T-helper 17 cell (primary cell): ENCODE measurements around the gene KCNIP4. TPM values are rescaled to one million over a fixed set of nuclear protein-coding genes. Genes with fewer than 3 reads are reported as not detected.
"Not testable (repeated sequence)": the region's sequence is repeated elsewhere in the genome, so short reads cannot be mapped to it uniquely, and the experiment has no call there.

Source experiments
- ATAC-seq: fragments of 150-1000 bp; cut with Tn5 transposase; 2 replicates; pipeline ENCODE4 v1.10.0; 2021; ENCODE audit warnings: mild to moderate bottlenecking, moderate library complexity
- DNase-seq, 3 donors: peaks; one replicate each; pipeline versions ENCODE4 v3.0.0 to v3.0.0-alpha.2; 2020 to 2021
- H3K9me3 ChIP-seq: one replicate; pipeline ENCODE4 v1.7.0; 2013; ENCODE audit warnings: low read length, mild to moderate bottlenecking; ENCODE audit not compliant: control insufficient read depth, poor library complexity, severe bottlenecking
- H3K27ac Mint-ChIP-seq: one replicate; pipeline ENCODE4 v1.8.0; 2022; ENCODE audit warnings: mild to moderate bottlenecking, moderate library complexity, mixed read lengths
- H3K27me3 Mint-ChIP-seq: one replicate; pipeline ENCODE4 v1.8.0; 2022; ENCODE audit warnings: mixed read lengths
- H3K36me3 Mint-ChIP-seq: one replicate; pipeline ENCODE4 v1.8.0; 2022; ENCODE audit warnings: low read depth, mixed read lengths
- H3K4me1 Mint-ChIP-seq: one replicate; pipeline ENCODE4 v1.8.0; 2022; ENCODE audit warnings: mild to moderate bottlenecking, mixed read lengths
- H3K4me3 Mint-ChIP-seq: one replicate; pipeline ENCODE4 v1.8.0; 2022; ENCODE audit warnings: mild to moderate bottlenecking, moderate library complexity, mixed read lengths
- total RNA-seq, 4 donors: library from RNA in 2 of 4; stranded (reverse) in 2 of 4; gene quantifications; one replicate each; pipeline ENCODE4 v1.2.3 and lab custom pipeline; 2022 to 2026

Gene KCNIP4
- total RNA-seq (not detected), total RNA-seq (lab: John Stamatoyannopoulos, UW) (0 reads per million in 2 donors)

DNA sequence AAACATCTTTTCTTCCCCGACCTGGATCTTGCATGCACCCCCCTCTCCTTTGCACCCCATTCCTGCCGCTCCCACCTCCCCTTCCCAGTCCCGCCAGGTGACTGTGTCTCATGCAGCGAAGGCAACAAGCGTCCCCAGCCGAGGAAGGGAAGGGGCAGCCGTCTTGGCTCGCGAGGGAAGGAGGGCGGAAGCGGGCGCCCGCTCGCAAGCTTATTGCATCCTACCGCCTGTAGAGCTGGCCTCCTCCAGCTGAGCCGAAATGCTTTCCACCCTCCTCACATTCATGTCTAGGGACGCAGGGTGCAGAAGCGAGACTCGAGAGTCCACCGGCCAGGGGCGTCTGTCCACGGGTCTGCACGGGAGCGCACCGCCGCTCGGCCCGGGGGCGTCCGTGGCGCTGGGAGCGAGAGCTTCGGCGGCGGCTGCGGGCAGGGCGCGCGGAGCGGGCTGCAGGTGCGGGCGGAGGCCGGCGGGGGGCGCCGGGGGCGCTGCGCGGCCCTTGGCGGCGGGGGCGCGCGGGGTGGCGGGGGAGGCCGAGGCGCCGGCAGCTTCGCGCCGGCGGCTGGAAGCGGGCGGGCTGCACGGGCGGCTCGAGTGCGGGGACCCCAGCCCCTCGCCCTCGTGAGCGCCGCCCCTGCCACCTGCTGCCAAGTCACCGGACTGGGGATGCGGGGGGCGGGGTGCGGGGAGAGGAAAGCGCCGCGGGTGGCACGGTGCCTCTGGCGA, at the start of gene KCNIP4:
Gene KCNIP4, minus strand, starts transcription at position 426 of the 726 bp plus-strand sequence.
- DNase-seq (no peak), ATAC-seq (no peak)
- Mint-ChIP-seq H3K27me3 (peaks cover 4% of the 10 kb centered on the region), H3K36me3 (peaks cover 2% of the 10 kb centered on the region), H3K4me3 (no peak within 1 kb of the TSS), H3K27ac (no peak within 1 kb of the TSS), H3K4me1 (no peaks in the 10 kb centered on the region)
- no peaks in the 10 kb centered on the region for H3K9me3 ChIP-seq

DNA sequence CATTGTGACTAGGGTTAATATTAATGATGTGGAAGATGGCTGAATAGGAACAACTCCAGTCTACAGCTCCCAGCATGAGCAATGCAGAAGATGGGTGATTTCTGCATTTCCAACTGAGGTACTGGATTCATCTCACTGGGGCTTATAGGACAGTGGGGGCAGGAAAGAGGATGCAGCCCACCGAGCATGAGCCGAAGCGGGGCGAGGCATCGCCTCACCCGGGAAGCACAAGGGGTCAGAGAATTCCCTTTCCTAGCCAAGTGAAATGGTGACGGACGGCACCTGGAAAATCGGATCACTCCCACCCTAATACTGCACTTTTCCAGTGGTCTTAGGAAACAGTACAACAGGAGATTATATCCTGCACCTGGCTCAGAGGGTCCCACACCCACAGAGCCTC, 48.0 kb upstream of the KCNIP4 start:
- H3K9me3 ChIP-seq, H3K36me3 Mint-ChIP-seq, H3K27me3 Mint-ChIP-seq, ATAC-seq, H3K4me3 Mint-ChIP-seq, H3K27ac Mint-ChIP-seq, H3K4me1 Mint-ChIP-seq, DNase-seq: not testable (repeated sequence)

DNA sequence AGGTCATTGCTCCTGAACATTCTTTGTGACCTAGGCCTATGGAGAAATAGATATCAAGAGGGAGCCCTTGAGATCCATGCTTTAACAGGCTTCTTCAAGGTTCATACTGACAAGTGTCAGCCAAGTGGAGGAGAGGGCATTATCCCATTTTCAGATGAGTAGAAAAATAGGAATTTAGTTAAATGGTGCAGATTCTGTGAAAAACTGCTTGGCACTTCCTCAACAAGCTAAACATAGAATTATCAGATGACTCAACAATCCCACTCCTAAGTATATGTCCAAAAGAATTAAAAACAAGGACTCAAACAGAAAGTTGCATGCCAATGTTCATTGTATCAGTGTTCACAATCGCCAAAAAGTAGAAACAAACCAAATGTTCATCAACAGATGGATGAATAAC, 43.8 kb upstream of the KCNIP4 start:
- no peaks in the 10 kb centered on the region for H3K36me3 Mint-ChIP-seq
- ATAC-seq (no peak), DNase-seq (no peak)
- no peaks in the 10 kb centered on the region for H3K27me3 Mint-ChIP-seq
- no peak overlapping the region for H3K4me3 Mint-ChIP-seq
- no peaks in the 10 kb centered on the region for H3K4me1 Mint-ChIP-seq
- H3K27ac Mint-ChIP-seq: no peak overlapping the region
- no peaks in the 10 kb centered on the region for H3K9me3 ChIP-seq

DNA sequence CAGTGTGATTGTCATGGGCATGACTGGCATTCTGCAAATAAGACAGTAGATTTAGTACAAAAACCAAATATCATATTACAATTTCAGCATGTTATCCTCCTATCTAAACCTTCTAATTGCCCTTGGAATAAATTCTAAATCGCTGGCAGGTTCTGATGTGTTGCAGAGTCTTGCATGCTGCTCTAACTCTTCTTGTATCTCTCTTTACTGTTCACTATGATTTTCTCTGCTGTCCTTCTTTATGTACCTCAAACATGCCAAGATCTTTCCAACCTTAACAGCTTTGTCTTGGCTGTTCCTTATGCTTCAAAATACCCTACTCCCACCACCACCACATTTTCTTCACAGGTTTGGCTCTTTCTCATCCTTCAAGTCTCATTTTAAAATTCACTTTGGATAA, 43.0 kb upstream of the KCNIP4 start:
- DNase-seq (no peak), ATAC-seq (no peak)
- no peak overlapping the region for H3K4me3 Mint-ChIP-seq
- no peaks in the 10 kb centered on the region for H3K9me3 ChIP-seq
- H3K4me1 Mint-ChIP-seq: no peaks in the 10 kb centered on the region
- no peaks in the 10 kb centered on the region for H3K36me3 Mint-ChIP-seq
- H3K27ac Mint-ChIP-seq: no peak overlapping the region
- no peaks in the 10 kb centered on the region for H3K27me3 Mint-ChIP-seq

DNA sequence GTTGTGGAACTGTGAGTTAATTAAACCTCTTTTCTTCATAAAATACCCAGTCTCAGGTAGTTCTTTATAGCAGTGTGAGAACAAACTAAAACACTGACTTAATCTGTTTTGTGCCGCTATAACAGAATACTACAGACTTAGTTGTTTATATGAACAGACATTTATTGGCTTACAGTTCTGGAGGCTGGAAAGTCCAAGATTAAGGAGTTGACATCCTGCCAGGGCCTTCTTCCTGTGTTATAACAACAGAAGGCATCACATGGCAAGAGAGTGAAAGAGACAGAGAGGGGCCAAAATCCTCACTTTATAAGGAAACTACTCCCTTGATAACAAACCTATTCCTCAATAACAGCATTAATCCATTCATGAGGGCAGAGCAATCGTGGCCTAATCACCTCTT, 42.5 kb upstream of the KCNIP4 start:
- Mint-ChIP-seq H3K27ac (no peak overlapping the region), H3K4me3 (no peak overlapping the region), H3K4me1 (no peaks in the 10 kb centered on the region), H3K36me3 (no peaks in the 10 kb centered on the region), H3K27me3 (no peaks in the 10 kb centered on the region)
- ATAC-seq (no peak), DNase-seq (no peak)
- H3K9me3 ChIP-seq: no peaks in the 10 kb centered on the region

DNA sequence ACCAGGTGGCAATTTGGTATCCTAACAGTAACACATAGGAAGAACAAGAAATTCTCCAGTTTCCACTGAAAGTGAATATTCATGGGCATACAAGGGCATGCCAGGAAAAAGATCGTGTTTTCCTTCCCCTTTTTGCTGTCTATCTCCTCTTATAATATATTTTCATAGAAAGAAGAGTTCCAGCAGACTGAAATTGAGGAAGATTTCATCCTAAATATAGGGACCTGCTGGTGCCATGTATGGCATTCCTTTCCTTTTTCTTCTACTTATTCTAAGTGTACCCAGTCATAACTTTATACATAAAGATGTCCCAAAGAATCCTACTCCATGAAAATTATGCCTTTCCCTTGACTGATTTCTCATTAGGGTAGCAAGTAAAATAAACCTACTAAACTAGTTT, 40.8 kb upstream of the KCNIP4 start:
- no peaks in the 10 kb centered on the region for H3K9me3 ChIP-seq
- Mint-ChIP-seq H3K4me3 (no peak overlapping the region), H3K27me3 (no peaks in the 10 kb centered on the region), H3K36me3 (no peaks in the 10 kb centered on the region), H3K27ac (no peak overlapping the region), H3K4me1 (no peaks in the 10 kb centered on the region)
- ATAC-seq (no peak), DNase-seq (no peak)

DNA sequence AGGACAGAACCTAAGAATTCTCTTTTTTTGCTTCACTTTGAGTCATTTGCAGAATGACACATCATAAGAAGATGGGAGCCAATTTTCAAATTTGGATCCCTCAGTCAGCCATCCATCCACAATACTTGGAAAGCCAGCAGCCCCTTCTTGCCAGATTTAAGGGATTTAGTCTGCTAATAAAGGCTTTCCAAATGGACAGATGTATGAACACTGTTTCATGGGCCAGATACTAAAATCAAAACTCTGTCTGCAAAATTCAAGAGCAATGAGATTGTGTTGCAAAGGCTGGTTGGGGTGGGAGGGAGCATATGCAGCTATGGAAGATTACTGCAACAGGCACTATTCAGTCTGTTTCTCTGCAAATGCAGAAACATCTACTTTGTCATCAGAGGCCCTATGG, 37.7 kb upstream of the KCNIP4 start:
- H3K4me1 Mint-ChIP-seq: no peaks in the 10 kb centered on the region
- H3K36me3 Mint-ChIP-seq: no peaks in the 10 kb centered on the region
- no peak for ATAC-seq
- H3K27ac Mint-ChIP-seq: no peak overlapping the region
- H3K9me3 ChIP-seq: no peaks in the 10 kb centered on the region
- H3K4me3 Mint-ChIP-seq: no peak overlapping the region
- DNase-seq: no peak
- H3K27me3 Mint-ChIP-seq: no peaks in the 10 kb centered on the region

DNA sequence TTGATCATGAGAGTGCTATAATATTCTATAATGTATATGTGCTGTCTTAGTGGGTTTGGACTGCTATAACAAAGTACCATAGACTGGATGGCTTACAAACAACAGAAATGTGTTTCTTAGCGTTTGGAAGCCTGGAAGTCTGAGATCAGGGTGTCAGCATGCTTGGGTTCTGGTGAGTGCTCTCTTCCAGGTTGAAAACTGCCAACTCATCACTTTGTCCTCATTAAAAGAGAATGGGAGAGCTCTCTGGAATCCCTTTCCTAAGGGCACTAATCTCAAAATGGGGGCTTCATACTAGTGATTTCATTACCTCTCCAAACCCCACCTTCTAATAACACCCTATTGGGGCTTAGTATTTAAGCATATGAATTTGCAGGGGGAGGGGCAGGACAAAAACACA, 33.5 kb upstream of the KCNIP4 start:
- no peaks in the 10 kb centered on the region for H3K9me3 ChIP-seq
- Mint-ChIP-seq H3K27me3 (no peaks in the 10 kb centered on the region), H3K27ac (no peak overlapping the region), H3K4me3 (no peak overlapping the region), H3K36me3 (no peaks in the 10 kb centered on the region), H3K4me1 (no peaks in the 10 kb centered on the region)
- DNase-seq (no peak), ATAC-seq (no peak)

DNA sequence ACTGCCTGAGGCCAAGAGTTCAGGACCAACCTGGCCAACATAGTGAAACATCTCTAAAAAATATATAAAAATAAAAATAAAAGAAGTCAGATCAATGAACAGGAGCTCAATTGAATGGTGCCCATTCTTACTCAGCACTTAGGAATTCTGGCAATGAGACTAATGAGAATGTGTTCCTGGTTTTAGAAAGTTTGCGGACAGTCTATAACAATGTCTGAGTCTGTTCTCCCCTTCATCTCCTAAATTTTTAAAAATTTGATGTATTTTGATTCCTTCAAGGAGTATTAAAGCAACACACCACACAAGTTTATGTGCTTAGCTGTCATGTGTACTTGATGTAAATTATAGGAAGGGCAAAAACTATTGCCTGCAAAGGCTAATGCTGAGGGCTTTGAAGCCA, 30.6 kb upstream of the KCNIP4 start:
- DNase-seq (no peak), ATAC-seq (no peak)
- Mint-ChIP-seq H3K27ac (no peak overlapping the region), H3K36me3 (no peaks in the 10 kb centered on the region), H3K4me1 (no peaks in the 10 kb centered on the region), H3K27me3 (no peaks in the 10 kb centered on the region), H3K4me3 (no peak overlapping the region)
- no peaks in the 10 kb centered on the region for H3K9me3 ChIP-seq

DNA sequence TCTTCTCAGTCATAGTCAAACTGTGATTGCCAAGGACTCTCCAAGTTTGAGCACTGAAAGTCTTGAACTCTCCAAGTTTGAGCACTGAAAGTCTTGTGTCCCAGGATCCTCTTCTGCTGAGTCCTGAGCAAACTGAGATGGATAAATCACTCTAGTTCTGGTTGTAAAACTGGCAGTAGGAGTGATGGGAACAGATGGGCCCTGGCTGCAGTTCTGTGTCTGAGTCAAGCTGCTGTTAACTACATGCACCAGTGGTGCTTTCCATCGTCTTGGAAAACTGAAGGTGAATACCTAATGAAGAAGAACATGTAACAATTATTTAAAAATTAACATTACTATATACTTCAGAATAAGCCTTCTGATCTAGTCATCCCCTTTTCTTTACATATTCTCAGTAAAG, 27.6 kb upstream of the KCNIP4 start:
- no peaks in the 10 kb centered on the region for H3K36me3 Mint-ChIP-seq
- H3K27me3 Mint-ChIP-seq: no peaks in the 10 kb centered on the region
- no peak for DNase-seq
- no peak overlapping the region for H3K27ac Mint-ChIP-seq
- ATAC-seq: no peak
- H3K4me3 Mint-ChIP-seq: no peak overlapping the region
- H3K4me1 Mint-ChIP-seq: no peaks in the 10 kb centered on the region
- no peaks in the 10 kb centered on the region for H3K9me3 ChIP-seq

DNA sequence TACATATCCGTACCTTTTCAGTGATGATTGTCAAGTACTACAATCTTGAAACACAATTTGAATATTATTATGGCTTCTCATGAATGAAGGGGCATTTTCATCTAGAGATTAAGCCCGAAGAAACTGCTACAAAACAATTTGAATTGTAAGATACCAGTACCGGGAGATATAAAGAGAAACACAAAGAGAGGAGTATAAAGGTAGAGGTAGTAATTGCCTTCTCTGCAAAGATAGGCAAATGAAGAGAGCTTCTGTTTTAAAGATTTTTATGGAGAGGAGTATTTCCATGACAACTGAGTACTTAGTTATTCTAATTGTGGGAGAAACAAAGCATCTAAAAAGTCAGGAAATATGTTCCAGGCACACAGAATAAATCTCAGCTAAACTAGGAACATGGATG, 25.3 kb upstream of the KCNIP4 start:
- H3K4me3 Mint-ChIP-seq: no peak overlapping the region
- no peak overlapping the region for H3K27ac Mint-ChIP-seq
- ATAC-seq (no peak), DNase-seq (no peak)
- H3K27me3 Mint-ChIP-seq: no peaks in the 10 kb centered on the region
- H3K9me3 ChIP-seq: no peaks in the 10 kb centered on the region
- H3K36me3 Mint-ChIP-seq: no peaks in the 10 kb centered on the region
- H3K4me1 Mint-ChIP-seq: no peaks in the 10 kb centered on the region

DNA sequence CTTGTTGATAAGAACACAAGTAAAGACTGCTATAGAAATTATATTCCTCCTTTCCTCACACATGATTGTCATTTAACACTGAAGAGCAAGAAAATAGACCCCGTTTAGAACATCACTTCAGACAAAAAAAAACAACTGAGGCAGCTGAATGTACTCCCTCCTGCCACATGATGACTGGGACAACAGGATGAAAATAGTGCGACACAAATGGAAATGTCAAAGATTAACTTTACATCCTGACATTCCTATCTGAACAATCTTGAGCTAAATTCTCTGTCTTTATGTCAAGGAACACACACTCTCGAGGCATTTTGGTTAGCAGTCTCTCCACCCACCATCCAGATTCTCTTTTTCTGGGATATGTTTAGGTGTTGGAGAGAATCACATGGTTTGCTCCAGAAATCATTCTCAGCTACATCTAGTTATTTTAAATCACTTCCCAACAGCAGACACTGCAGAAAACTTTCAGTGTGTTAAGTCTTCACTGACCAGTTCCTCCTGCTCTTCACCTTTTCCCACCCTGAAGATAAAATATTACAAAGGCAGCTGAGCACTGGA, 16.3 kb upstream of the KCNIP4 start:
- Mint-ChIP-seq H3K36me3 (no peaks in the 10 kb centered on the region), H3K4me3 (no peak overlapping the region), H3K4me1 (no peaks in the 10 kb centered on the region), H3K27me3 (no peaks in the 10 kb centered on the region), H3K27ac (no peak overlapping the region)
- no peaks in the 10 kb centered on the region for H3K9me3 ChIP-seq
- ATAC-seq (no peak), DNase-seq (no peak)

DNA sequence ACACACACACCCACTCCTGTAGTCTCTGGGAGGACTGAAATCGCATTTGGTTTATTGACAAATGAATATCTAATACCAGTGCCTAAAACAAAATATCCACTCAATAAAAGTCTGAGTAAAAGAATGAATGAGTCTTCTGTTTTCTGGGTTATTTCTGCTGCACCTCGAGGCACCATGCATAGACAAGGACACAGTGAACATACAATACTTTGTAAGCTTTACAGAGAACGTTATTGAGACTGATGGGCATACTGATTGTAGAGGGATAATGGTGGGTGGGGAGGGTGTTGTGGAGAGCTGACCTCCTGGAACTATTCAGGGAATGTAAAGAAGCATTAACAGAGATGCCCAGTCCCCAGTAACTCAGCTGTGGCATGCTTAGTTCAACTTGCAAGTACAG, 14.1 kb upstream of the KCNIP4 start:
- no peaks in the 10 kb centered on the region for H3K36me3 Mint-ChIP-seq
- H3K4me1 Mint-ChIP-seq: no peaks in the 10 kb centered on the region

DNA sequence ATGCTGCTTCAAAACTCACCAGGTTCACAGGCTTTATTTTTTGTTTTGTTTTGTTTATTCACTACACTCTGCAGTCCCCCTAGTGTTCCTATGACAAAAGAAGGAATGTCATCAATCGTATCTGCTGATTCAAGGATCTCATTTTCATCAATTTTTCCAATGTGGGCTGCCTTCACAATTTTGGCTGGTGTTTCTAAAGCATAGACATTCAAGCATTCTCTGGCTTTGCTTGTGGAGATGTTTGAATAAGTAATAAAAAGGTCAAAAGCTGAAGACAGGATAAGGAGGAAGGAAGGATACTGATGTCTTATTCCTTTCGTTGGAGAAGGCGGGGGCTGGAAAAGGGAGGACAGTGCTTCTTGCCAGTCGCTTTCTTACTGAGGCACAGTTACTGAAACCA, 12.2 kb upstream of the KCNIP4 start:
- Mint-ChIP-seq H3K4me3 (no peak overlapping the region), H3K36me3 (no peaks in the 10 kb centered on the region), H3K27ac (no peak overlapping the region), H3K27me3 (no peaks in the 10 kb centered on the region), H3K4me1 (no peaks in the 10 kb centered on the region)
- H3K9me3 ChIP-seq: no peaks in the 10 kb centered on the region
- ATAC-seq (no peak), DNase-seq (no peak)

More for the DNA sequence above, 14.1 kb upstream of the KCNIP4 start:
- no peaks in the 10 kb centered on the region for H3K27me3 Mint-ChIP-seq
- H3K9me3 ChIP-seq: no peaks in the 10 kb centered on the region
- H3K4me3 Mint-ChIP-seq: no peak overlapping the region
- no peak for DNase-seq
- H3K27ac Mint-ChIP-seq: no peak overlapping the region
- ATAC-seq: no peak
